Frontal cortex (tissue), 4 donors: ENCODE measurements around the gene HOXA13. TPM values are rescaled to one million over a fixed set of nuclear protein-coding genes. Genes with fewer than 3 reads are reported as not detected.

Experiments used
- DNase-seq, 2 donors: peaks; one replicate each; pipeline ENCODE4 v3.0.0; 2012; ENCODE audit warnings: low spot score in 2 of 2
- FAIRE-seq: peaks from 2 replicates; lab custom pipeline; 2012; peaks lifted over from hg19 to GRCh38; lab: Jason Lieb, UNC
- total RNA-seq: library from RNA; depleted of rRNA; stranded (reverse); fragments of >200 nt; gene quantifications from one replicate; pipeline ENCODE4 v1.2.3, GENCODE V29; 2014
- donor health status: control.
- donor health status: control.
- donor health status: control.

HOXA13 gene
- total RNA-seq, 1 donor from 2014 or later: not detected

- FAIRE-seq: no peak
- no peak for DNase-seq
These were observed 15.4 kb downstream of the HOXA13 start for GRCh38 chr7:27184337-27185012.

DNA sequence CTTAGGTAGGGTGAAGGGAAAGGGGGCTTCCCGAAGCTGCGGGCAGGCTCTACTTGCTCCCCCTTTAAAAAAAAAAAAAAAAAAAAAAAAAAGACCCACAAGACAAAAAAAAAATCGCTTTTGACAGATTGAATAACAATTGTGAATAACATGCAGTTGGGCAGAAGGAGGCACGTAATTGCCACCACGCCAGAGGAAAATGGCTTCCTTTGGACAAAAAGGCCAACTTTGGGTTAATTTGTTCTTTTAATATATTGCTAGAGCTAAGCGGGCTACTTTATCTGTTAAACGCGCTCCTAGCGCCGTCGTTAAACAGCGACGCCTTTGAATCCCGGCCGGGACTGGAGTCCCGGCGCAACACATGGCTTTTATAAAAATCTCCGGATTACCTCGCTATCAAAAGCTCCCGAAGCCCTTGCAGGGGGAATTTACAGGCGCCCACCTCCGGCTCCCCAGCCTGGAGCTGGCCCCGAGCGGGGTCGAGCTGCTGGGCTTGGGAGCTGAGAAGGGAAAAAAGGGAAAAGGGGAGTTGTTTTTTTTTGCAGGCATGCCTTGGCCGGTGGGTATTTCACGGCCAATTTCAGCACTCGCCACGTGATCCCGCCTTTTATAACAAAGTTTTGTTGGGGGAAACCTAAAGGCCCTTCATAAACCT, 16.1 kb downstream of the HOXA13 start:
- FAIRE-seq: no peak
- DNase-seq: no peak

GRCh38 chr7:27182861-27183681, 16.8 kb downstream of the HOXA13 start:
- DNase-seq (no peak), FAIRE-seq (no peak)

GRCh38 chr7:27182285-27182841, 17.5 kb downstream of the HOXA13 start:
- DNase-seq (no peak), FAIRE-seq (no peak)

GRCh38 chr7:27181795-27182275, 18.1 kb downstream of the HOXA13 start:
- FAIRE-seq: no peak
- no peak for DNase-seq

DNA sequence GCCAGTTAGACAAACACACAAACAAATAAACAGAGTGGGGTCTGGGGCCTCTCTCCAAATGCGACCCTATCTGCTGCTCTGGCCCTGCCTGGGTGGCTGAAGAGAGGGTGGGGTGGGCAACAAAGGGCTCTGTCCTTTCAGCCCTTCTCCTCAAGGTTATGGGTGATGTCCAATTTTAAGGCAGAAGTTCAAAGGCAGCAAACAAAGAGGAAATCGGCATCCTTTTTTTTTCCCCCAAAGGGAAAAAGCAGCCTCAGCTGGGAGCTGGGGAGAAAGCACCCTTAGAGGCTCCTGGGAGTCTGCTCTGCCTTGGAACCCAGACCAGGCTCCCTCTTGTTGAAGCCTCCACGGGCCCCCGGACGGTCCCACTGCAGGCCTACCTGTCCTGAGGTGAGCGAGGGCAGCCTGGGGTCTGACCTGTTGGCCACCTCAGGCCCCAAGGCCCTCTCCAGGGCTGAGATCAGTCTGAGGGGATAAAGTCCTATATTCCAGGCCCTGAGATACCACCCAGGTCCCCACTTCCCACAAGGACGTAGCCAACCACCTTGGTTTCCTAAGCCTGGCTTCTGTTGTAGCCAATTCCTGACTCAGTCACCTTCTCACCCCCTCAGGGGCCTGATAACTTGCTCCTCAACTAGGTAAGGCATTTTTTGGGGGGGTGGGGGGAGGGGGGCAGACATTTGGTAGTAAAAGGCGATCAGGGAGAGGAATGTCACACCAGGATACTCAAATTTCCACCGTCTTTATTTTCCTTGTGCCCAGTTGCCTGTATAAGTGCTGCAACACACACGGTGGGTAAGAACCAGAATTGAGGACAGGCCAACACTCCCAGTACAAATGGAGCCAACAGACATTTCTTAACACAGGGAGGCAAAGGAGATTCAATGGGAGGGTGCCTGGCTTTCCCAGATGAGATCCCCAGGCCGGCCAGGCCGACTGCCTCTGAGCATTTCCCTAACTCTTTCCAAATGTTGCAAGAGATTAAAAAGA, 19.2 kb downstream of the HOXA13 start:
- no peak for FAIRE-seq

DNA sequence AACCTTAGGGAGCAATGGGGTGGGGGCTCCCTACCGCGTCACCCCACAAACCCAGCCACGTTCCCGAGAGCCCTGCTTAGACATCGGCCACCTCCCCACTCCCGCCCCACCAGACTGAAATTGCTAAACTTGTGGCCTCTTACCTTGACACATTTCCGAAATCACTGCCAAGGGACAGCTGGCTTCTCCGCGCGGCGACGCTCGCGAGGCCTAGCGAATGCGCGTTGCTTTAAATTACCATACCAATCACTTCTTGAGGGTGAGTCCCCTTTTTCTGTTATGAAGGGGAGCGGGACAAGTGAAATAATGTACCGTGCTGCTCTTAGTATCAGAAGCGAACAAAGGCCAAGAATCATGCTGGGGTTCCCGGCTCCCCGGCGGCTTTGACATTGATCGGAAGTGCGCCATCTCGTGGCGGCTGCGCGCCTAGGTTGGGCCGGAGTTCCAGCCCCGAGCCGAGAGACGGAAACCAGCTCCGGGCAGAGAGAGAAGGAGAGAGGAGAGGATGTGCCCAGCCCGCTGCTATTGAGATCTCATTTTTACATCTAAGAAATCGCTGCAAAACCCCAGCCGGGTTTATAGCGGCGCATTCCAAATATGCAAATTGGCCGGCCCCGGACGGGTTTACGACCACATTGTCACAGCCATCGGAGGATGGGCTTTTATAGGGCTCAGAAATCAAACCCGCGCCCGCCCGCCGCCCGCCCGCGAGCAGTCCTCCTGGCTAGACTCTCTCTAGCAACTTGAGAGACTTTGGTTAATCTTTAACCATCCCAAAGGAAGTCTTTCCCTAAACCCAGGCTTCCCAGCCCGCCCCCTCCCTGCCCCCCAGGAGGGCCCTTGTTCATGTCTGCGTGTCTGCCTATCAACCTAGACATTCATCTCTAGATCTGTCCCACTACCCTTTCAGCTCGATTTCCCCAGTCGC, 20.1 kb downstream of the HOXA13 start:
- FAIRE-seq: no peak
- peak in 1 of 2 donors; percentile 64 for DNase-seq

More for the DNA sequence above, 19.2 kb downstream of the HOXA13 start:
- DNase-seq: no peak

- DNase-seq (no peak), FAIRE-seq (no peak)
These were observed 20.9 kb downstream of the HOXA13 start for GRCh38 chr7:27179030-27179429.

DNA sequence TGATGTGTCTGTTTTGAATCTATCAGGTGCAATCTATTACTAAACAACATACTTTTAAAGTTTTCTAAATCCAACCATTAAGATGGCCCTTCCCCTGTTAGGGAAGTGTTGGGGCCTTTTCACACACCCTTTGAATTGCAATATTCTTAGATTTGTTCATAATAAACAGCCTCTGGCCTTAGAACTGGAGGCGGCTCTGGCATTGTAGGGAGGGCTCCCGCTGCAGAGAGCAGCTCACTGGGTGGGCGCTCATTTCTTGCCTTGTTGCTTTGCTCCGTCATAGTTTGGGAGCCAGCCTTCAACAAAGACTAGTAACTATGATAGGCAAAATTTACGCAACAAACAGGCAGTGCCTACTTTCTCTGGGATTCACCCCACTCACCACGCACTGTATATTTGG, 21.5 kb downstream of the HOXA13 start:
- FAIRE-seq (no peak), DNase-seq (no peak)

DNA sequence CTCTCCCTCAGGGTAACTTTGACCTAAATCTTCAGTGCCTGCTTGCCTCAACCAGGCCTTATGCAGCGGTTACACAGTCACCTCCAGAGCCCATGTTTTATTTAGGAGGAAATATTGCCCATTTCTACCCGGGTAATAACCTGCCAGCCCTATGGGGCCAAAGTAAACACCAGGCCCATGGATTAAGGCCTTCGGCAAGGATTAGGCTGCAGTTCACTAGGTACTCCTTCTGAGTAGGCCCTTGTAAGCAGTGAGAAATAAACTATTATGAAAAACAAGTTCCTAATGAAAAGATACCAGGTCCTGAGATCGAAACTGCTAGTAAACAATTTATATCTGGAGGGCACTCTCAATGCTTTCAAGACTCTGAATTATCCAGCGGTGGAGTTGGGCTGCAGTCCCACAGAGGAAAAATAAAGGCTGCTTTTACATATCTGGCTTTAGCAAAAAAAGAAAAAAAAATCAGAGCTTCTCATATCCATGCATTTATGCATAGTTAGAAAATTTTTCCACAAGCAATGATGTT, 22.0 kb downstream of the HOXA13 start:
- no peak for FAIRE-seq

DNA sequence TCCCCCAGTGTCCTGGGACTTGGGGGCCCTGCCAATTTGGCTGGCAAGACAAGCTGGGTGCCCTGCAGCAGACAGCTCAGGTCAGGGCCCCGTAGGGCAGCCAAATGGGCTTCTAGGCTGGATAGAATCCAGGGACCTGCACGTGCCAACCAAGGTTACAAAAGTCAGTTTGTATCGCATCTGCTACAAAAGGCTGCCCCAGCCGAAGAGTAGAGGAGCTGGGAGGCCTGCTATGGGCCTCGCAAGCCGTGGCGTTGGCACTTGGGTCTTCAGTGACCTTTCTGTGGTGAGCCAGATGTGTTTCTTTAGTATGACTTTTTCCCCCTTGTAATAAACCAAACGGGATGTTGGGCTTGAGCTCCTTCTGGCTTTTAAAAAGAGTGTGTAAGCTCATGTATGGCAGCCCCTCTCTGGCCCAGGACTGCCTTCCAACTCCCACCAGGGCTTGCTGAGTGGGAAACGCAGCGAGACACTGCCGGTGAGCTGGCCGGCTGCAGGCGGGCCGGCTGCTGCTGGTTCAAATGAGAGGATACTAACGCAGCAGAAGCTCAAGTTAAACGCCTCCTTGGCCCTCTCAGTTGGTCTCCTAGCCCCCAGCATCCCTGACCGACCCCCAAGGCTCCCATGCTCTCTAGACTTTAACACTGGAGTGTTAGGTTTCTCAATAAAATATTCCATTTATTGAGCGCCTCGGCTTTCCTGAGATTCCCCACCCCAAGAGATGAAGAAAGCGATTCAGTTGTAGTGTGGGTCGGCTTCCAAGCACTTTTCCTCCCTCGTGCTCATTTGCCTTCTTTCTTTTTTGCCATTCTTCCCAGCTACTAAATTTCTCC, 22.7 kb downstream of the HOXA13 start:
- no peak for DNase-seq

More for the DNA sequence above, 22.0 kb downstream of the HOXA13 start:
- DNase-seq: no peak

GRCh38 chr7:27176524-27176845, 23.4 kb downstream of the HOXA13 start:
- no peak for FAIRE-seq
- DNase-seq: no peak

More for the DNA sequence above, 22.7 kb downstream of the HOXA13 start:
- FAIRE-seq: no peak

GRCh38 chr7:27175626-27176523, 24.0 kb downstream of the HOXA13 start:
- DNase-seq (no peak), FAIRE-seq (no peak)

GRCh38 chr7:27174874-27175625, 24.8 kb downstream of the HOXA13 start:
- no peak for DNase-seq
- no peak for FAIRE-seq
